ENCODE measurements around the gene PLCL2. TPM values are rescaled to one million over a fixed set of nuclear protein-coding genes. Genes with fewer than 3 reads are reported as not detected.

PLCL2 gene
- polyA plus RNA-seq, 2 of the 4 experiments (the other 2 are of a cell fraction): 2.1 to 3.0 TPM

DNA sequence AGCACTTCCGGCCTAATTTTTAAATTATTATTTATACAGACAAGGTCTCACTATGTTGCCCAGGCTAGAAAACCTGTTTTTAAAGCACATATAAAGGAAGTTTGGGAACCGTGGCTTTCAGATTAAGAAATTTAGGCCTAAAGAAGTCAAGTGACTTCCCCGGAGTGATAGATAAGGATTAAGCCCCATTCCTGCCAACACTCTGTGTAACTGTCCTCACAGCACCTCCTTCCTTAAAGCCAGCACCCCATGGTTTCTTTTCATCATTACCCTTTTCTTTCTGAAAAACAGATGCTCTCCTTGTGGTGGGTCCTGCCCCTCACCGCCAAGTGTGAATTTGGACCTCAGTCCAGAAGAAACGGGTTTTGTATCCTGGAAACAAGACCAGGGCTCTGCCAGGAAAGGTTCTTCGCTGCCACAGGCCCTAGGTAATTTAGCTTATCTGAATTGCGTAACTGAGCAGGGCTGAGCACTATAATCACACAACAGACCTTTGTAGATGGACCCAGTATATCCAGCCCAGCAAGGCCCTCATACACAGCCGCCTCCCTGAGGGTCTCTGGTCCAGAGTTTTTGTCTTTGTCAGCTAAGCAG is 231.3 kb downstream of the PLCL2 start:
- 86% methylated on average over 8 of the region's 8 CpGs for WGBS (ENCODE audit: missing lambda C conversion rate)
- no peak overlapping the region for H3K4me3 ChIP-seq
- no peaks in the 10 kb centered on the region for H3K9me3 ChIP-seq
- no peak for FAIRE-seq
- peak; percentile 17 to 50; a peak in 2 of 4 replicates for TF ChIP-seq CEBPB (IDR thresholded peaks at IDR 0.05)
- no peak for TF ChIP-seq BHLHE40 (IDR thresholded peaks at IDR 0.05; ENCODE audit: low read depth, low read length)
- TF ChIP-seq BCL3 (IDR thresholded peaks at IDR 0.05): no peak
- TF ChIP-seq EHMT2 (IDR thresholded peaks at IDR 0.05; ENCODE audit: low read depth): no peak
- TF ChIP-seq SREBF2 (IDR thresholded peaks at IDR 0.05): no peak
- no peak for ATAC-seq
- no peak overlapping the region for H3K27ac ChIP-seq
- no peak overlapping the region for H3K4me2 ChIP-seq
- ChIA-PET POLR2A (no interaction called here), CTCF (no interaction called here)
- H3K4me1 ChIP-seq: no peaks in the 10 kb centered on the region
- no peak for DNase-seq (ENCODE audit: low read depth in 1 of 2, low spot score in 1 of 2)

GRCh38 chr3:17118771-17119170 is 234.0 kb downstream of the PLCL2 start:
- 78% methylated on average over 6 of the region's 6 CpGs for WGBS (ENCODE audit: missing lambda C conversion rate)
- ChIA-PET POLR2A (no interaction called here), CTCF (interaction anchor here (0.6 to 0.8 kb wide), 2 partner anchors 30 to 137 kb away, joined by 3 to 4 read pairs; no protein-coding TSS in a partner anchor)
- H3K4me1 ChIP-seq: no peaks in the 10 kb centered on the region
- no peak overlapping the region for H3K27ac ChIP-seq
- ATAC-seq (no peak), DNase-seq (ENCODE audit: low read depth in 1 of 2, low spot score in 1 of 2) (no peak), FAIRE-seq (no peak)
- TF ChIP-seq KDM1A (IDR thresholded peaks at IDR 0.05; ENCODE audit: low read depth) (no peak), ESRRA (IDR thresholded peaks at IDR 0.05; ENCODE audit: borderline replicate concordance, low read length) (no peak), TFCP2L1 (CRISPR knock-in tag; IDR thresholded peaks at IDR 0.05) (no peak), GATA3 (IDR thresholded peaks at IDR 0.05; ENCODE audit: borderline replicate concordance) (no peak), HOXB13 (CRISPR knock-in tag; IDR thresholded peaks at IDR 0.05; ENCODE audit: low read depth) (no peak), SMC3 (IDR thresholded peaks at IDR 0.05) (no peak), FOSL2 (IDR thresholded peaks at IDR 0.05) (no peak), FOSL2 (CRISPR knock-in tag; IDR thresholded peaks at IDR 0.05) (no peak), E2F6 (IDR thresholded peaks at IDR 0.05; ENCODE audit: borderline replicate concordance, low read depth) (no peak), POLR2A (IDR thresholded peaks at IDR 0.05; ENCODE audit: low read length) (no peak), ZSCAN20 (CRISPR knock-in tag; IDR thresholded peaks at IDR 0.05) (no peak), RARB (CRISPR knock-in tag; IDR thresholded peaks at IDR 0.05) (no peak), EHF (CRISPR knock-in tag; IDR thresholded peaks at IDR 0.05) (no peak), FOXS1 (CRISPR knock-in tag; IDR thresholded peaks at IDR 0.05) (no peak), MYC (IDR thresholded peaks at IDR 0.05; ENCODE audit: borderline replicate concordance, low read length) (no peak), NFE2L2 (conservative IDR thresholded peaks at IDR 0.05; ENCODE audit: low read length) (no peak), SREBF2 (IDR thresholded peaks at IDR 0.05) (no peak)
- TF ChIP-seq, protein P1, sequence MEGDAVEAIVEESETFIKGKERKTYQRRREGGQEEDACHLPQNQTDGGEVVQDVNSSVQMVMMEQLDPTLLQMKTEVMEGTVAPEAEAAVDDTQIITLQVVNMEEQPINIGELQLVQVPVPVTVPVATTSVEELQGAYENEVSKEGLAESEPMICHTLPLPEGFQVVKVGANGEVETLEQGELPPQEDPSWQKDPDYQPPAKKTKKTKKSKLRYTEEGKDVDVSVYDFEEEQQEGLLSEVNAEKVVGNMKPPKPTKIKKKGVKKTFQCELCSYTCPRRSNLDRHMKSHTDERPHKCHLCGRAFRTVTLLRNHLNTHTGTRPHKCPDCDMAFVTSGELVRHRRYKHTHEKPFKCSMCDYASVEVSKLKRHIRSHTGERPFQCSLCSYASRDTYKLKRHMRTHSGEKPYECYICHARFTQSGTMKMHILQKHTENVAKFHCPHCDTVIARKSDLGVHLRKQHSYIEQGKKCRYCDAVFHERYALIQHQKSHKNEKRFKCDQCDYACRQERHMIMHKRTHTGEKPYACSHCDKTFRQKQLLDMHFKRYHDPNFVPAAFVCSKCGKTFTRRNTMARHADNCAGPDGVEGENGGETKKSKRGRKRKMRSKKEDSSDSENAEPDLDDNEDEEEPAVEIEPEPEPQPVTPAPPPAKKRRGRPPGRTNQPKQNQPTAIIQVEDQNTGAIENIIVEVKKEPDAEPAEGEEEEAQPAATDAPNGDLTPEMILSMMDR (IDR thresholded peaks at IDR 0.05): no peak
- TF ChIP-seq, protein P2, sequence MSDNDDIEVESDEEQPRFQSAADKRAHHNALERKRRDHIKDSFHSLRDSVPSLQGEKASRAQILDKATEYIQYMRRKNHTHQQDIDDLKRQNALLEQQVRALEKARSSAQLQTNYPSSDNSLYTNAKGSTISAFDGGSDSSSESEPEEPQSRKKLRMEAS (IDR thresholded peaks at IDR 0.05): no peak
- H3K9me3 ChIP-seq: 0 out of 3 replicates have a peak, but pooled peaks cover 4% of the 10 kb centered on the region
- no peak overlapping the region for H3K4me2 ChIP-seq
- H3K4me3 ChIP-seq: no peak overlapping the region
